PFSK-1 (cell line): ENCODE results near the gene GRIN1.

Experiments used
- FOXP2 ChIP-seq: optimal IDR thresholded peaks from 2 replicates; pipeline ENCODE3; 2011; ENCODE audit warnings: borderline replicate concordance, control low read depth, inconsistent platforms; ENCODE audit not compliant: insufficient read depth; ENCODE audit errors: extremely low read length, extremely low read depth
- POLR2AphosphoS5 ChIP-seq: IDR thresholded peaks from 2 replicates; pipeline ENCODE4 v1.6.1; 2012; ENCODE audit warnings: low read depth, mild to moderate bottlenecking, control low read depth, low read length, moderate library complexity
- SIN3A ChIP-seq: IDR thresholded peaks from 2 replicates; pipeline ENCODE4 v1.6.1; 2012; ENCODE audit warnings: mild to moderate bottlenecking, low read length, moderate library complexity, borderline replicate concordance; ENCODE audit not compliant: insufficient read depth
- TAF1 ChIP-seq: IDR thresholded peaks from 2 replicates; pipeline ENCODE4 v1.6.1; 2012; ENCODE audit warnings: low read length, control low read depth, borderline replicate concordance; ENCODE audit not compliant: insufficient read depth
- TF ChIP-seq, protein P1 (sequence below), 2 experiments: IDR thresholded peaks; 2 replicates each; pipeline versions ENCODE4 v1.6.1 to v1.8.0; 2011 to 2012; ENCODE audit warnings: low read depth in 2 of 2, low read length in 2 of 2, control low read depth in 1 of 2, inconsistent platforms in 1 of 2, mild to moderate bottlenecking in 1 of 2, moderate library complexity in 1 of 2; ENCODE audit not compliant: insufficient read depth in 1 of 2

GRIN1 gene

GRCh38 chr9:137185921-137186320 lies 47.0 kb downstream of the GRIN1 start:
- no peak for TF ChIP-seq POLR2AphosphoS5
- no peak for TF ChIP-seq FOXP2
- TF ChIP-seq, protein P1, sequence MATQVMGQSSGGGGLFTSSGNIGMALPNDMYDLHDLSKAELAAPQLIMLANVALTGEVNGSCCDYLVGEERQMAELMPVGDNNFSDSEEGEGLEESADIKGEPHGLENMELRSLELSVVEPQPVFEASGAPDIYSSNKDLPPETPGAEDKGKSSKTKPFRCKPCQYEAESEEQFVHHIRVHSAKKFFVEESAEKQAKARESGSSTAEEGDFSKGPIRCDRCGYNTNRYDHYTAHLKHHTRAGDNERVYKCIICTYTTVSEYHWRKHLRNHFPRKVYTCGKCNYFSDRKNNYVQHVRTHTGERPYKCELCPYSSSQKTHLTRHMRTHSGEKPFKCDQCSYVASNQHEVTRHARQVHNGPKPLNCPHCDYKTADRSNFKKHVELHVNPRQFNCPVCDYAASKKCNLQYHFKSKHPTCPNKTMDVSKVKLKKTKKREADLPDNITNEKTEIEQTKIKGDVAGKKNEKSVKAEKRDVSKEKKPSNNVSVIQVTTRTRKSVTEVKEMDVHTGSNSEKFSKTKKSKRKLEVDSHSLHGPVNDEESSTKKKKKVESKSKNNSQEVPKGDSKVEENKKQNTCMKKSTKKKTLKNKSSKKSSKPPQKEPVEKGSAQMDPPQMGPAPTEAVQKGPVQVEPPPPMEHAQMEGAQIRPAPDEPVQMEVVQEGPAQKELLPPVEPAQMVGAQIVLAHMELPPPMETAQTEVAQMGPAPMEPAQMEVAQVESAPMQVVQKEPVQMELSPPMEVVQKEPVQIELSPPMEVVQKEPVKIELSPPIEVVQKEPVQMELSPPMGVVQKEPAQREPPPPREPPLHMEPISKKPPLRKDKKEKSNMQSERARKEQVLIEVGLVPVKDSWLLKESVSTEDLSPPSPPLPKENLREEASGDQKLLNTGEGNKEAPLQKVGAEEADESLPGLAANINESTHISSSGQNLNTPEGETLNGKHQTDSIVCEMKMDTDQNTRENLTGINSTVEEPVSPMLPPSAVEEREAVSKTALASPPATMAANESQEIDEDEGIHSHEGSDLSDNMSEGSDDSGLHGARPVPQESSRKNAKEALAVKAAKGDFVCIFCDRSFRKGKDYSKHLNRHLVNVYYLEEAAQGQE (IDR thresholded peaks at IDR 0.05; ENCODE audit: insufficient read depth in 1 of 2, low read depth in 2 of 2, low read length in 2 of 2) = no peak
- TF ChIP-seq TAF1 = no peak
- no peak for TF ChIP-seq SIN3A

GRCh38 chr9:137186385-137186784 lies 47.4 kb downstream of the GRIN1 start:
- no peak for TF ChIP-seq POLR2AphosphoS5
- TF ChIP-seq, protein P1 (IDR thresholded peaks at IDR 0.05; ENCODE audit: insufficient read depth in 1 of 2, low read depth in 2 of 2, low read length in 2 of 2) = no peak
- no peak for TF ChIP-seq FOXP2
- TF ChIP-seq SIN3A = no peak
- TF ChIP-seq TAF1 = no peak

DNA sequence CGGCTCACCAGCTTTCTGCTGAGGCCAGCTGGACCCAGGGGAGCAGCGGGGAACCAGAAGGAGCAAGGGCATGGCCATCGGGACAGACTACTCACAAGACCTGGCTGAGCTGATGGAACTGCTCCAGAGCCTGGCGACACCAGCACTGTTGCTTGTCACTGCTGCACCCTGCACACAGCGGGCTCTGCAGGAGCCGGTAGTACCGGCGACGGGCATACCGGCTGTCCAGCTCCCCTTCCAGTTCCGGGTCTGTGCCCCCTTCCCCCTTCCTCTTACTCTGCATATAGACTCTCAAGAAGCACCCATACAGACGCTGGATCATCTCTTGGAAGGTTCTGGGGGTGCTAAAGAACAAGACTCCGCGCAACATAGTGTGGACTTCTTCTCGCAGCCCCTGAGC lies 48.4 kb downstream of the GRIN1 start:
- TF ChIP-seq POLR2AphosphoS5 = no peak
- TF ChIP-seq, protein P1 (IDR thresholded peaks at IDR 0.05; ENCODE audit: insufficient read depth in 1 of 2, low read depth in 2 of 2, low read length in 2 of 2) = no peak
- no peak for TF ChIP-seq SIN3A
- no peak for TF ChIP-seq TAF1
- TF ChIP-seq FOXP2 = no peak

GRCh38 chr9:137188086-137188489 lies 49.1 kb downstream of the GRIN1 start:
- TF ChIP-seq FOXP2 (no peak), POLR2AphosphoS5 (no peak), TAF1 (no peak), SIN3A (no peak)
- TF ChIP-seq, protein P1 (IDR thresholded peaks at IDR 0.05; ENCODE audit: insufficient read depth in 1 of 2, low read depth in 2 of 2, low read length in 2 of 2) = no peak

- TF ChIP-seq, protein P1 (IDR thresholded peaks at IDR 0.05; ENCODE audit: insufficient read depth in 1 of 2, low read depth in 2 of 2, low read length in 2 of 2) = peak in 1 of 2 experiments; percentile 51; a peak in 1 of 4 replicates
- TF ChIP-seq SIN3A (no peak; the same call in 1 of the 2 replicates), FOXP2 (no peak), POLR2AphosphoS5 (peak; percentile 82), TAF1 (peak; percentile 26; the same call in 1 of the 2 replicates)
Measured at GRCh38 chr9:137188490-137189296, 49.7 kb downstream of the GRIN1 start, which contains the start of the genes ANAPC2 and SSNA1. Gene ANAPC2 (minus strand): TSS chr9:137188560. CDS start chr9:137188532, 28 bp downstream. Gene SSNA1 (plus strand): TSS chr9:137188676. CDS start chr9:137188727, 51 bp downstream.
